GM12878 (cell line): ENCODE results near the gene CCIN. TPM values are rescaled to one million over a fixed set of nuclear protein-coding genes. Genes with fewer than 3 reads are reported as not detected.

ENCODE experiments used
- ATAC-seq: fragments of 200-7000 bp; cut with Tn5 transposase; 3 replicates; pipeline ENCODE4 v1.9.1; 2020; ENCODE audit warnings: mild to moderate bottlenecking, moderate library complexity
- BruUV-seq: library from RNA; stranded (reverse); fragments of 400-500 nt; replicated peaks from 2 replicates; lab custom pipeline; 2021; lab: Mats Ljungman, UMichigan
- CTCF ChIA-PET: fragments of 300-600 bp; sonication (Branson Sonifier 250); formaldehyde crosslinking; extraction: SDS; loops from one replicate; lab custom pipeline; 2021; ENCODE audit warnings: inconsistent platforms; lab: Yijun Ruan, JAX
- POLR2A ChIA-PET: fragments of 350-600 bp; formaldehyde crosslinking; extraction: SDS; loops from one replicate; lab custom pipeline; 2021; ENCODE audit warnings: inconsistent platforms; lab: Charles Lee
- RAD21 ChIA-PET: fragments of 300-600 bp; sonication (Branson Sonifier 250); formaldehyde crosslinking; loops from one replicate; lab custom pipeline; 2023; ENCODE audit warnings: antibody characterized with exemption; ENCODE audit not compliant: unreplicated experiment; lab: Charles Lee
- SMC1A ChIA-PET: fragments of 300-600 bp; sonication (Branson Sonifier 250); formaldehyde crosslinking; loops from one replicate; lab custom pipeline; 2023; ENCODE audit not compliant: unreplicated experiment, uncharacterized antibody; lab: Charles Lee
- DNase-seq: peaks from one replicate; pipeline ENCODE4 v3.0.0-alpha.2; 2011; ENCODE audit warnings: low read depth, low spot score
- FAIRE-seq: peaks from 3 replicates; lab custom pipeline; 2011; peaks lifted over from hg19 to GRCh38; lab: Jason Lieb, UNC
- H2AFZ ChIP-seq: 2 replicates; pipeline ENCODE4 v1.6.0; 2011; ENCODE audit warnings: low read depth, low read length, control low read depth; ENCODE audit not compliant: control insufficient read depth
- H3K27ac ChIP-seq: 2 replicates; pipeline ENCODE4 v1.5.1; 2011; ENCODE audit warnings: control low read depth; ENCODE audit not compliant: control insufficient read depth, insufficient read depth
- H3K27me3 ChIP-seq, 2 experiments: replicated peaks in 1 of 2; 2 replicates each; pipeline versions ENCODE4 v1.6.0 to v1.6.1; 2011; ENCODE audit warnings: low read length in 1 of 2; ENCODE audit not compliant: control insufficient read depth in 2 of 2, insufficient read depth in 2 of 2
- H3K36me3 ChIP-seq, 2 experiments: 2 replicates each; pipeline ENCODE4 v1.5.1; 2011; ENCODE audit warnings: low read length in 1 of 2; ENCODE audit not compliant: control insufficient read depth in 2 of 2, insufficient read depth in 2 of 2
- H3K4me1 ChIP-seq: 2 replicates; pipeline ENCODE4 v1.6.1; 2011; ENCODE audit warnings: mild to moderate bottlenecking, low read length, moderate library complexity, mixed read lengths; ENCODE audit not compliant: control insufficient read depth, insufficient read depth
- H3K4me2 ChIP-seq: 2 replicates; pipeline ENCODE4 v1.6.0; 2011; ENCODE audit warnings: control low read depth; ENCODE audit not compliant: control insufficient read depth, insufficient read depth
- H3K4me3 ChIP-seq: fragments of 200-600 bp; sonication (generic); 2 replicates; pipeline ENCODE4 v1.5.1; 2016
- H3K79me2 ChIP-seq: 2 replicates; pipeline ENCODE4 v1.6.0; 2011; ENCODE audit warnings: low read length; ENCODE audit not compliant: control insufficient read depth, insufficient read depth
- H3K9ac ChIP-seq: 2 replicates; pipeline ENCODE4 v1.8.0; 2011; ENCODE audit warnings: low read length, control low read depth, mixed read lengths; ENCODE audit not compliant: control insufficient read depth, insufficient read depth
- H3K9me3 ChIP-seq: replicated peaks from 3 replicates; pipeline ENCODE4 v1.5.1; 2011; ENCODE audit warnings: mild to moderate bottlenecking, low read length; ENCODE audit not compliant: control insufficient read depth, insufficient read depth
- H4K20me1 ChIP-seq: 2 replicates; pipeline ENCODE4 v1.6.0; 2011; ENCODE audit not compliant: control insufficient read depth, insufficient read depth
- ATF7 ChIP-seq: fragments of 450-650 bp; IDR thresholded peaks from 2 replicates; pipeline ENCODE4 v1.6.1; 2016; ENCODE audit warnings: low read depth, mild to moderate bottlenecking
- CUX1 ChIP-seq: IDR thresholded peaks from 2 replicates; pipeline ENCODE4 v1.6.1; 2012; ENCODE audit warnings: improper control_type of control experiment, low read depth, low read length; ENCODE audit not compliant: insufficient replicate concordance
- EGR1 ChIP-seq, 2 experiments: IDR thresholded peaks; 1 replicate in 1 of 2; 2 replicates in 1 of 2; pipeline ENCODE4 v1.6.1; 2011 to 2012; ENCODE audit warnings: low read depth in 2 of 2, low read length in 2 of 2, borderline replicate concordance in 1 of 2, mild to moderate bottlenecking in 1 of 2, moderate library complexity in 1 of 2
- HDAC6 ChIP-seq: fragments of 200-600 bp; sonication (generic); IDR thresholded peaks from one replicate; pipeline ENCODE4 v1.8.0; 2017; ENCODE audit warnings: antibody characterized with exemption; ENCODE audit not compliant: unreplicated experiment
- KLF5 ChIP-seq: fragments of 450-650 bp; IDR thresholded peaks from 2 replicates; pipeline ENCODE4 v1.6.1; 2014; ENCODE audit warnings: mild to moderate bottlenecking; ENCODE audit not compliant: partially characterized antibody
- NBN ChIP-seq: fragments of 450-650 bp; IDR thresholded peaks from 2 replicates; pipeline ENCODE4 v1.6.1; 2016
- RELB ChIP-seq: fragments of 450-650 bp; IDR thresholded peaks from 2 replicates; pipeline ENCODE4 v1.6.1; 2017; ENCODE audit warnings: low read depth, mild to moderate bottlenecking, moderate library complexity
- SUZ12 ChIP-seq: fragments of 200-600 bp; sonication (generic); IDR thresholded peaks from one replicate; pipeline ENCODE4 v1.6.1; 2018; ENCODE audit warnings: antibody characterized with exemption, mild to moderate bottlenecking; ENCODE audit not compliant: unreplicated experiment
- ZNF24 ChIP-seq: fragments of 450-650 bp; IDR thresholded peaks from 2 replicates; pipeline ENCODE4 v1.6.1; 2017; ENCODE audit warnings: antibody characterized with exemption, mild to moderate bottlenecking
- ZNF687 ChIP-seq: fragments of 450-650 bp; IDR thresholded peaks from 2 replicates; pipeline ENCODE4 v1.6.1; 2017; ENCODE audit warnings: mild to moderate bottlenecking, moderate library complexity
- WGBS: methylation state at CpG from one replicate; pipeline ENCODE4 v1.1.6; 2016; ENCODE audit warnings: low lambda C conversion rate; ENCODE audit not compliant: insufficient replicate concordance, insufficient coverage; ENCODE audit errors: missing lambda C conversion rate; 5-methylcytosine and 5-hydroxymethylcytosine counted together
- in situ Hi-C: fragments of 300-500 bp; cut with MboI; formaldehyde crosslinking; loops from 9 replicates; pipeline ENCODE4 v1.14.3; 2018; ENCODE audit warnings: mixed read lengths
- intact Hi-C: fragments of 100-400 bp; cut with micrococcal nuclease; formaldehyde crosslinking; loops from one replicate; pipeline ENCODE4 v1.14.2; 2022; ENCODE audit not compliant: unreplicated experiment
- polyA plus RNA-seq, 11 experiments: library from polyadenylated mRNA; depleted of rRNA in 4 of 11; unstranded in 6 of 11; stranded (reverse) in 5 of 11; fragments of >200 nt; fragmentation: Nextera tagmentation in 4 of 11; fragmentation: Illumina TruSeq in 1 of 11; extraction: Ambion mirVana in 4 of 11; extraction: Trizol in 1 of 11; gene quantifications; 1 replicate in 1 of 11; 2 replicates in 10 of 11; pipeline versions ENCODE4 v1.2.1 to v1.2.3, GENCODE V29; 2011 to 2016; ENCODE audit warnings: inconsistent platforms in 2 of 11, missing spikeins in 2 of 11, low read depth in 1 of 11
- total RNA-seq, 4 experiments: library from RNA; depleted of rRNA in 3 of 4; stranded (reverse); fragments of >200 nt in 3 of 4; fragmentation: Illumina TruSeq in 1 of 4; extraction: Trizol in 1 of 4; gene quantifications; 2 replicates each; pipeline versions ENCODE4 v1.2.1 to v1.2.3, GENCODE V29; 2013 to 2021
- TF ChIP-seq, protein P1 (sequence below): IDR thresholded peaks from 2 replicates; pipeline ENCODE4 v1.6.1; 2012; ENCODE audit warnings: low read depth, low read length, improper control_type of control experiment

The CCIN gene
- total and polyA plus RNA-seq, 10 of the 15 experiments (the other 5 are each of a cell fraction or from before 2014, with no cell fraction given), result not detected

DNA sequence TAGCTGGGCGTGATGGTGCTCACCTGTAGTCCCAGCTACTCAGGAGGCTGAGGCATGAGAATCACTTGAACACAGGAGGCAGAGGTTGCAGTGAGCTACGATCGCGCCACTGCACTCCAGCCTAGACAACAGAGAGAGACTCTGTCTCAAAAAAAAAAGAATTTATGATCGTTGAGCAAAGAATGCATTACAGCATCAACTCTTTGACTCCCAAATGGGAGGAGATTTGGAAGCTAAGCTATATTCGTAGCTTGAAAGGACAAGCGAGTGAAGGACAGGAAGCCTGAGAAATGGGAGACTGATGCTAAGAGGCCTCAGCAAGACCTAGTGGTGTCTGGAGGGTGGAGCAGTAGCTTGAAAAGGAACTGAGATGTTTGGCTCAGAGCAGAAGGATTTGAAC lies 10.3 kb upstream of the CCIN start:
- no TSS peak for BruUV-seq
- H3K9ac ChIP-seq, result no peak overlapping the region
- SMC1A ChIA-PET, result no interaction called here
- no peak overlapping the region for H3K4me3 ChIP-seq
- FAIRE-seq, result no peak
- no peak overlapping the region for H3K4me2 ChIP-seq
- H3K27me3 ChIP-seq, result no peaks in the 10 kb centered on the region
- intact Hi-C loops, result no loop called here
- H3K36me3 ChIP-seq, result no peaks in the 10 kb centered on the region
- no peak overlapping the region for H3K27ac ChIP-seq
- CTCF ChIA-PET, result interaction anchor here (0.8 to 1.8 kb wide), 2 partner anchors 56 to 67 kb away, joined by 3 to 6 read pairs; no protein-coding TSS in a partner anchor
- H3K4me1 ChIP-seq, result no peaks in the 10 kb centered on the region
- DNase-seq, result no peak
- no peaks in the 10 kb centered on the region for H4K20me1 ChIP-seq
- RAD21 ChIA-PET, result no interaction called here
- TF ChIP-seq RELB (no peak), EGR1 (IDR thresholded peaks at IDR 0.05; ENCODE audit: borderline replicate concordance in 1 of 2, low read depth in 2 of 2, low read length in 2 of 2) (no peak), ZNF24 (no peak), ATF7 (no peak), ZNF687 (no peak), HDAC6 (no peak), SUZ12 (no peak), NBN (no peak), CUX1 (no peak), KLF5 (no peak)
- TF ChIP-seq, protein P1, sequence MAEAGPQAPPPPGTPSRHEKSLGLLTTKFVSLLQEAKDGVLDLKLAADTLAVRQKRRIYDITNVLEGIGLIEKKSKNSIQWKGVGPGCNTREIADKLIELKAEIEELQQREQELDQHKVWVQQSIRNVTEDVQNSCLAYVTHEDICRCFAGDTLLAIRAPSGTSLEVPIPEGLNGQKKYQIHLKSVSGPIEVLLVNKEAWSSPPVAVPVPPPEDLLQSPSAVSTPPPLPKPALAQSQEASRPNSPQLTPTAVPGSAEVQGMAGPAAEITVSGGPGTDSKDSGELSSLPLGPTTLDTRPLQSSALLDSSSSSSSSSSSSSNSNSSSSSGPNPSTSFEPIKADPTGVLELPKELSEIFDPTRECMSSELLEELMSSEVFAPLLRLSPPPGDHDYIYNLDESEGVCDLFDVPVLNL, result no peak
- TF ChIP-seq, all 136 proteins: peak for 0
- WGBS, result 85% methylated on average over 7 of the region's 7 CpGs
- Histone ChIP-seq H2AFZ (no peak overlapping the region), H3K9me3 (no peaks in the 10 kb centered on the region; the same call in 2 of the 3 replicates), H3K79me2 (no peaks in the 10 kb centered on the region)
- POLR2A ChIA-PET, result no interaction called here
- in situ Hi-C loops, result no loop called here
- ATAC-seq, result no peak
